Measurements from ENCODE around the gene PLEKHG4B.

DNA sequence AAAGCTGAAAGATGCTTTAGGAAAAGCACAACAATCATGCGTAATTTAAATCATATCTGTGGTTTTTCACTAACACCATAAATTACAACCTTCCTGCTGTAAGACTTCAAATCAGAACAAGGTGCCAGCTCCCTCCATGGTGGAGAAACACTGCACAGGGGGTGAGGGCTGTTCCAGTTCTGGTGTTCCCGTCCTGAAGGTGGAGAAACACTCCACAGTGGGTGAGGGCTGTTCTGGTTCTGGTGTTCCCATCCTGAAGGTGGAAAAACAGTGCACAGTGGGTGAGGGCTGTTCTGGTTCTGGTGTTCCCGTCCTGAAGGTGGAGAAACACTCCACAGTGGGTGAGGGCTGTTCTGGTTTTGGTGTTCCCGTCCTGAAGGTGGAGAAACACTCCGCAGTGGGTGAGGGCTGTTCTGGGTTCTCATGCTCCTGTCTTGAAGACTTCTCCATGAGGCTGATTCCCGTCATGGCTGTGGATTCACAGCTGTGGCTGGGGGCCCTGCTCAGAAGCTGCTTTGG is 12.9 kb downstream of the PLEKHG4B start:
- TF ChIP-seq POLR2A (IDR thresholded peaks at IDR 0.05; ENCODE audit: low read length) (no peak), GATA1 (IDR thresholded peaks at IDR 0.05; ENCODE audit: low read depth, low read length) (no peak)
